ENCODE measurements around the gene P2RY14. TPM values are rescaled to one million over a fixed set of nuclear protein-coding genes. Genes with fewer than 3 reads are reported as not detected.
A peak's percentile ranks its signal among the peaks of the same experiment; 100 is the strongest.
"Not testable (repeated sequence)": the region's sequence is repeated elsewhere in the genome, so short reads cannot be mapped to it uniquely, and the experiment has no call there.

P2RY14 gene
- total RNA-seq, 1 experiment from 2014 or later = not detected

DNA sequence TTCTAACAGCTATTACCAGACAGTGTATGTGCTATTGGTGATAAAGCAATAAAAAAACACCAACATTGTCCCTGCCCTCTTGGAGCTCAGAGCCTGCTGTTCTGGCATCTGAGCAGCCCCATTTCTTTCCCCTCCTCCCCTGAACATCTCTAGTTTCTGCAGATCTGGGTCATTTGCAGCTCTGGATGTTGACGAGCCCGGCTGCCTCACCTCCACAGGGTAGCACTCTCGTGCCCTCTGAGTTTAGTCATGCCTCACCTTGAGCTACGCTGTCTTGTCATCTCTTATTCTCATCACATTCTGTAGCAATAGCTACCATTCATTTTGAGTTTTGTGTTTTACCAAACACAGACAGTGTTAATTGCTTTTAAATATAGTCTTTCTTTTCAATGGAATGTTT, 45.4 kb downstream of the P2RY14 start:
- Histone ChIP-seq H3K27me3 (no peaks in the 10 kb centered on the region), H3K4me3 (no peak overlapping the region), H3K36me3 (no peaks in the 10 kb centered on the region), H3K9me3 (no peaks in the 10 kb centered on the region)
- no peak for DNase-seq

DNA sequence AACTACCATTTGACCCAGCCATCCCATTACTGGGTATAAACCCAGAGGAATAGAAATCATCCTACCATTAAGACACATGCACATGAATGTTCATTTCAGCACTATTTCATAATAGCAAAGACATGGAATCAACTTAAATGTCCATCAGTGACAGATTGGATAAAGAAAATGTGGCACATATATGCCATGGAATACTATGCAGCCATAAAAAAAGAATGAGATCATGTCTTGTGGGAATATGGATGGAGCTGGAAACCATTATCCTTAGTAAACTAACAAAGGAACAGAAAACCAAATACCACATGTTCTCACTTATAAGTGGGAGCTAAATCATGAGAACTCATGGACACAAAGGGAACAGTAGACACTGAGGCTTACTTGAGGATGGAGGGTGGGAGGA, 45.9 kb downstream of the P2RY14 start:
- DNase-seq, H3K36me3 ChIP-seq, H3K27me3 ChIP-seq, H3K4me3 ChIP-seq, H3K9me3 ChIP-seq: not testable (repeated sequence)

DNA sequence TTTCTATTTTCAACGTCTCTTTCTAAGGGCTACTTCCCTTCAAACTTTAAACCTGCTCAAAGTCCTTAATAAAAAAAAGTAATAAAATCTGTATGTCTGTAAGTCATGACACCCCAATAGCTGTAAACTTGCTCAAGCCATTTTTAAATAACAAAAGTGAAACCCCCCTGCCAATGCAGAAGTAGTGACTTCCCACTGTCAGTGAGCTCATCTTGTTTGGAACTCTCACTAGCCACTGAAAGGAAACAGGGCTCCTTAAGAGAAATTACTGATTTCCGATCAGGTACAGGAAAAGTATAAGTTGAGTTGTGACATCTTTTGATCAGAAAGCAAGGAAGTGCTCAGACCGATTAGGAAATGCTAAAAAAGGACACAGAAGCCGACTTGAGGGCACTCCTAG, 47.7 kb downstream of the P2RY14 start:
- Histone ChIP-seq H3K4me3 (no peak overlapping the region), H3K36me3 (no peaks in the 10 kb centered on the region), H3K27me3 (no peaks in the 10 kb centered on the region), H3K9me3 (no peaks in the 10 kb centered on the region)
- no peak for DNase-seq

DNA sequence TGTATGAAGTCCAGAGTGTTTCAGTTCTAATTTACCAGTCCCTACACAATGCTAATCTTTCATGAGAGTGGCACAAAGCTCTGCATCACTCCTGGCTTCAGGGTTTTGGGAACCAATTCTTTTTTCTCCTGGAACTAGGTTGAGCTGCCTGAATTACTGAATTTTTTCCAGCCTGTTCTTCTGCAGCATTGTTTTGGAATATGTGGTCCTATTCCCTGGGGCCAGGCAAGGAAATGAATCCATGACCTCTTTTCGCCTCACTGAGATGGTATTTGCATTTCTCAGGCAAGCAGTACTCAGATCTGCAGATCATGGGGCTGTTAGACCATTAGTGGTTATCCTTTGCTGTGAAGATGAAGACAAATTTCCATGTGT, 49.7 kb downstream of the P2RY14 start:
- no peak overlapping the region for H3K4me3 ChIP-seq
- H3K9me3 ChIP-seq = no peaks in the 10 kb centered on the region
- H3K36me3 ChIP-seq = no peaks in the 10 kb centered on the region
- no peak for DNase-seq
- H3K27me3 ChIP-seq = no peaks in the 10 kb centered on the region

DNA sequence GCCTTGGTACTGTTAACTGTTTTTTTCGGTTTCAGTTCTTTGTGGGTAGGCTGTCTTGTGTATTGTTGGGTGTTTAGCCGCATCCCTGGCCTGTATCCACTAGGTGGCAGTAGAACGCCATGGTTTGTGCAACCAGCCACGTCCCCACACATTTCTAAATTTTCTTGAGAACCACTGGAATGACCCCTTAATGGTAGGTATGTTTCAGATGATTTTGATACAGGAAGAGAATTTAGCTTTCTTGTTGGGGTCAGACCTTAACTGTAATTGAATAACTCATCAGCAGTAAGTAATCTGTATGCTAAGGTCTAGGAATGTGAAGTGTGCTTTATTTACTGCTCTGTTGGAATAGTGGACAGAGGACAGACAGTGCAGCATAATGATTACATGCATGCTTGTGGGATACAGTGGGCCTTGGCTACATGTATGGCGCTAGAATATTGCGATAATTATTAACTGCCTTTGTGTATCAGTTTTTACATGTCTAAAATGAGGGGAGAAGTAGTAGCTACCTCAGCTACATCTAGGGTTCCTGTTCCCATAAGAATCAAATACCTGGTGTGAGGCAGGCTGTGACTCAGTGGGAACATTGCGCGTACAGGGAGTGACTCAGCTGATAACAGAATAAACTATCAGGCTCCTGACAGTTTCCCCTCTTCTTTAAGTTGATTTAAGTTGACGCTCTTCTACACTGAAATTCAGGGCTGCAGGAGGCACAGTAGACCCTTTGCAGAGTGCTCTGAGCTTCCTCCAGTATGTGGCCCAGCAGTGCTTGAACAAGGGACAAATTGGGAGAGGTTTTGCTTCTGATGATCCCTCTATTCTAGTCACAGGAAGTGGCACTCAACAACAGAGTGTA, 50.3 kb downstream of the P2RY14 start:
- Histone ChIP-seq H3K9me3 (no peaks in the 10 kb centered on the region), H3K36me3 (no peaks in the 10 kb centered on the region), H3K27me3 (no peaks in the 10 kb centered on the region), H3K4me3 (no peak overlapping the region)
- peak; percentile 58 for DNase-seq

DNA sequence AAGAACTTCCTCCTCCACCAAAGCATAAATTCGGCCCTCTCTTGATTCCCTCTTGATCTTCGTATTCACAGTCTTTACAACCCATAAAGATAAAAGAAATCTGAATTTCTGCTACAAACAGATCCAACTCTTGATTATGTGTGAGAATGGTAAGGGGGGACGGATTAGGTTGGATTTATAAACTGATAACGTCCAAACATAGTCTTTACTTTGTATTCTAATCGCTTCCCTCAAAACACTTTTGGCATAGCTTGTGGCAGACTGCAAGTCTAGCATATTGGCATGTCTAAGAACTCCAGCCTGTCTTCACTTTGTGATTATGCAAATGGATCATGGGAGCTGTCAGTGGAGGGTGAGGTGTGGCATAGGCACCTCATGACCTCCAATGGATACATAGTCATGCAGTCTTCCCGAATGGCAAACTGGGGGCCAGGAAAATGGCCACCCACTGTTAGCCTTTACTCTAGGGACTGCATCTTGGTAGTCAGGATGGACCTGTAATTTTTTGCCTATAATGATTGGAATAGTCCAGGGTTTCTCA, 51.0 kb downstream of the P2RY14 start:
- Histone ChIP-seq H3K36me3 (no peaks in the 10 kb centered on the region), H3K9me3 (no peaks in the 10 kb centered on the region), H3K4me3 (no peak overlapping the region), H3K27me3 (no peaks in the 10 kb centered on the region)
- DNase-seq = no peak

DNA sequence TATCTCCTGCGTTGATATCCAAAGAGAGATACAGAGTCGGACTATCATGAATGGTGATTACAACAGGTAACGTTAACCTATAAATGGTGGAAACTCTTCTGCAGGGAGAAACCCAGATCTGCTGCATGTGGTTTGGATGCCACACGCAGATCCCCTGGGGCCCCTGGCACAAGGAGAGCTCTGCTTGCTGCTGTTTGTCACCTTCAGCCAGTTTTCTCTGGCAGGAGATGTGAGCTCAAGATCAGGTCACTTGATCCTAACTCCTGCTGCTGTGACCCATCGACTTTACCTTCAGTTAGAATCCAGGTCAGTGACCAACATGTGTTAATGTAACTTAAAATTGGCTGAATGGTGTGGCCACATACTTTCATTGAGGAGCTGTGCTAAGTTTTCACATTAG, 51.5 kb downstream of the P2RY14 start:
- Histone ChIP-seq H3K9me3 (no peaks in the 10 kb centered on the region), H3K27me3 (no peaks in the 10 kb centered on the region), H3K4me3 (no peak overlapping the region), H3K36me3 (no peaks in the 10 kb centered on the region)
- DNase-seq = no peak

DNA sequence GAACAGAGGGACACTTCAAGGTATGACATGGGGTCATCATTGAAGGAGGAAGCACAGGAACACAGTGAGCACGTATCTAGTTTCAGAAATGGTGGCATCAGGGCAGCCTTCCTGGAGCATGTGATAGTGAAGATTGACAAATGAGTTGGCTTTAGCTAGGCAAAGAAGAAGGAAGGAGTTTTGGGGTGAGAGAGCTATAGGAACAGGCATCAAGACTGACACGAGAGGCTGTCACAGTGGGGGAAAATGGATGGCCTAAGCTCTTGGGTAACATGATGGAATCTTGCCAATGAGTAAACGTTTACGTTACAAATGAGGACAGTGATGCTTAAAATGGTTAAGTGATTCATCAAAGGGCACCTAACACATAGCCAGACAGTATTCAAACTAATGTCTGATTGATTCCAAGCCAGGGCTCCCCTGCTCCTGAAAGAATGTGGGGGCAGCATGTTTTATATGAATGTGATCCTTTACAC, 52.2 kb downstream of the P2RY14 start:
- no peak overlapping the region for H3K4me3 ChIP-seq
- no peaks in the 10 kb centered on the region for H3K36me3 ChIP-seq
- H3K9me3 ChIP-seq = no peaks in the 10 kb centered on the region
- peak; percentile 39 for DNase-seq
- H3K27me3 ChIP-seq = no peaks in the 10 kb centered on the region

DNA sequence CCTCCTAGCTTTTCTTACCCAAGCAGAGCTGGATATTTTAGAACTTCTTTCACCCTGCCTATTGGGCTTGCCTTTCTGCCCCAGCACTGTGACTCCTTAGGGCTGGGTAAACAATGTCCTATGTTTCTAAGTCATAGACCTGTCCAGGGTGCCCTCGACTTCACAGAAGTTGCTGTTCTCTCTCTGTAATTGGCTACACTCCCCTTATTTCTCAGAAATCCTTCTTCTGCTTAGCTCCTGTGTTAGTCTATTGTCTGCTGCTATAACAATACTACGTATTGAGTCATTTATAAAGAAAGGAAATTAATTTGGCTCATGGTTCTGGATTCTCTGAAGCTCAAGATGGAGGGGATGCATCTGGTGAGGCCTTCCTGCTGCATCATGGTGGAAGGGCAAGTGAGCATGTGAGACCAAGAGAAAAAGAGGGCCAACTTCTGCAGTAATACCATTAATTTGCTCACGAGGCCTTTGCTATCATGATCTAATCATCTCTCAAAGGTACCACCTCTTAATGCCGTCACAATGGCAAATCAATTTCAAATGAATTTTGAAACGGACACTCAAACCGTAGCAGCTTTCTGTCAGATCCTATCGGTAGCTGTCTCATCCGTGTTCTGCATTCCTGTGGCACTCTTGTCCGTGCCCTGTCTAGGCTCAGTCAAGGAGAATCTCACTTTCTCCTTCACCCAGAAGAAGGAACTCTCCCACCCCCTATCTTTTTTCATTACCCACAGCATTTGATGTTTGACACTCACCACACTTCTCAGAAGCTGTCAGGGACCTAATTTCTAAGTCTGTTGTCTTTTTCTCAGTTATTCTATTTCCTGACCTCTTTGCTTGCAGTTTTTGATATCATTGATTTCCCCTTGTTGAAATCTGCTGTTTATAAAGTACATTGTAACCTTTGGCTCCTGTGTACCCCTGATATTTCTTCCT, 53.0 kb downstream of the P2RY14 start:
- no peak overlapping the region for H3K4me3 ChIP-seq
- DNase-seq = no peak
- no peaks in the 10 kb centered on the region for H3K27me3 ChIP-seq
- no peaks in the 10 kb centered on the region for H3K36me3 ChIP-seq
- H3K9me3 ChIP-seq = no peaks in the 10 kb centered on the region

DNA sequence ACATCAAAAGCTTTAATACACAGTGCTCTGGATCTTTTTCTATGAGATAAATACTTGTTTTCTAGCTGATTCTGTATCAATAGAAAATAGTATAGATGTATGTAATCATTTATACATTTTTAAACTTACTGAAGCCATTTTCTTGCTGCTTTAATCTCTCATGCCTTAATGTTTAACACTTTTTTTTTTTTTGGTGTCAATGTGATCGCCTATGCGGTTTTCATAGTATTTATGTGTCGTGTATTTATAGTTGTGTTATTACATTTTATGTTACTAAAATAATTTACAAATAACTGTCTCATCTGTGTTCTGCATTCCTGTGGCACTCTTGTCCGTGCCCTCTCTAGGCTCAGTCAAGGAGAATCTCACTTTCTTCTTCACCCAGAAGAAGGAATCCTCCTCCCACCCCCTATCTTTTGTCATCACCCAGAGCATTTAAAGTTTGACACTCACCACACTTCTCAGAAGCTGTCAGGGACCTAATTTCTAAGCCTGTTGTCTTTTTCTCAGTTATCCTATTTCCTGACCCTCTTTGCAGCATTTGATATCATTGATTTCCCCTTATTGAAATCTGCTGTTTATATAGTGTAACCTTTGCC, 54.0 kb downstream of the P2RY14 start:
- Histone ChIP-seq H3K9me3 (no peaks in the 10 kb centered on the region), H3K4me3 (no peak overlapping the region), H3K27me3 (no peaks in the 10 kb centered on the region), H3K36me3 (no peaks in the 10 kb centered on the region)
- no peak for DNase-seq

DNA sequence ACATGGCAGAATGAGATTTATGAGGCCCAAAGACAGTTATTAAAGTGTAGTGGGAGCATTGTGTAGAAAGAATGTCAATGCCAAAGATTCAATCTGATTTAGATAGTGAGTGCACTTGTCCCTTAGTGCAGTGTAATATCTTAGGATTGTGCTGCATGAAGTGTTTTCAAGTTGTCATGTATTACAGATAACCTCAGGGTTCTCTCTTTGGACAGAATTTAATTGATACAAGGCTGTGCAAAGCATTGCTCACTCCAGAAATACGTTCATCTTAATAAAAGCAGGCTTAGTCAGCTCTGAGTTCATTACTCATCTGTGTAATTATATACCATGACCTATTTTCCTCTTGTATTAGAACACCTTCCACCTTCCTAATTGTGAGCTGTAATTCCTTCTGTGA, 59.3 kb downstream of the P2RY14 start:
- no peaks in the 10 kb centered on the region for H3K27me3 ChIP-seq
- no peaks in the 10 kb centered on the region for H3K9me3 ChIP-seq
- H3K4me3 ChIP-seq = no peak overlapping the region
- DNase-seq = no peak
- H3K36me3 ChIP-seq = no peaks in the 10 kb centered on the region

DNA sequence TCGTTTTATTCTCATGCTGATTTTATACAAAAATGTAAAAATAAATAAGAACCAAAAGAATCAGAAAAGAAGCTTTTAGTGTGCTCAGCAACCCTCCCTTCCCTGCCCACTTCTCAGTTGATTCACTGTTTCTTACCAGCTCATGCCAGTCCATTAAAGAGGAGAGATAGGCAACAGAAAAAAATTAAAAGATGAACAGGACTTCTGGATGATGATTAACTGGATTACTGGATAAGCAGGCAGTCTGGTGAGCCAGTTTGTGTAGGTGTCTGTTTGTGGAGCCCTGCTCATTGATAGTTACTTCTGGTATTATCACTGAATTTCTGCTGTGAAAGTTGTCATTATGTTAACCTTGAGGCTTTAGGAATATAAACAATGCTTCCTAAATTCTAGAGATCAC, 60.2 kb downstream of the P2RY14 start:
- Histone ChIP-seq H3K27me3 (no peaks in the 10 kb centered on the region), H3K9me3 (no peaks in the 10 kb centered on the region), H3K36me3 (no peaks in the 10 kb centered on the region), H3K4me3 (no peak overlapping the region)
- DNase-seq = no peak

DNA sequence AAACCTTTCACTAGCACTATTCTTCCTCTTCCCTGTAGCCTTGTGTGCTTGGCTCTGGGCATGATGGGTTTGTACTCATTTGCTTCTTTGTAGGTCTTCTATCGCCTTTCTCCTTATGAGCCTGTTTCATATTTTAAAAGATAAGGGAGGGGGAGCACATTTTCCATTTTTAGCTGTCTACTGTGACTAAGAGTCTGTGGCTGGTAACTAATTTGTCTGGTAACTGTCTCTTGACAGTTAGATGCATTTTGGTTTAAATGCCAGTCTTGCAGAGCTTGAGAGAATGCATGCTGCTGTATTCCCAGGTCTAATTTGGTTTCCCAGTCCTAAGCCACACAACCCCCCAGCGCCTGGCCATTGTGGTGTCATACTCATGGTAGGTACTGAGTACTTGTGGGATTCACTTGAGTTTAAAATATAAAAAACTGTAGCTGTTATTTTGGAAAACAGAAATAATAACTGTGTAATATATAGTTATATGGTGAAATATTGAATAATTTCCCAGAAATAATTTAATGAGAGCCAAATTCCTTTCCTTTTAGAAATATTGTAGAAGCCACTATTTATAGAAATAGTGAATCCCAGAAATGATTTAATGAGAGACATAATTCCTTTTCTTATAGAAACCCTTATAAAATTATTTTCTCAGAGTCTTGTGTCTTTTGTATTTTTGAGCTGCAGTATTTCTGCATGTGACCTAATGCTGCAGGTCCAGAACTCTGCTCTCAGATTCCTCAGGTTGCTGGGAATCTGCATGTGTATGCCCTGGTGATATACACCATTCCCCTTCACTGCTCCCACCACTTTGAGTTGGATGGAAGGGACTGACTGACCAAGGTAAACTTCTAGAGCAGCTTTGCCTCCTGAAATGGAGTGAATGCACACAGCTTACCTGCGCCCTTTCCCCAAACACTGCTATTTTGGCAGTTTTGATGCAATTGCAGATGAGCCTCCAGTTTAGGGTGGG, 61.4 kb downstream of the P2RY14 start:
- DNase-seq = no peak

DNA sequence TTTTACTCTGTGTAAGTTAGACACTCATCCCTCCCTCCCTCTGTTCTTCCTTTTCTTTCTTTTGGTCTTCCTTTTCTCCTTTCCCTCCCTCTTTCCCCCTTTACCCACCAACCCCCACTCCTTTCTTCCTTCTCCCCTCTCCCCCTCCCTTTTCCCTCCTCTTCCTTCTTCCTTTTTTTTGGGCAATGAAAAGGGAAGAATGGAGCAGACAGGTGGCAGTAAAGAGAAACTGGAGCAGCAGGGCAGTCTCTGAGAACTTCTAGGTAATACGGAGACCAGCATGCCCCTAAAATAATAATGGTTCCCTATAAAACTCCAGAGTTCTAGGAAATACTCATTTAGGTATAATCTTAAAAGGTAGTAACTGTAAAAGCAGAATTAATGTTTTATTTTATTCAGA, 63.9 kb downstream of the P2RY14 start:
- Histone ChIP-seq H3K27me3 (no peaks in the 10 kb centered on the region), H3K36me3 (no peaks in the 10 kb centered on the region), H3K4me3 (no peak overlapping the region), H3K9me3 (no peaks in the 10 kb centered on the region)
- DNase-seq = no peak

More for the DNA sequence above, 61.4 kb downstream of the P2RY14 start:
- no peak overlapping the region for H3K4me3 ChIP-seq
- H3K27me3 ChIP-seq = no peaks in the 10 kb centered on the region
- no peaks in the 10 kb centered on the region for H3K36me3 ChIP-seq
- H3K9me3 ChIP-seq = no peaks in the 10 kb centered on the region

DNA sequence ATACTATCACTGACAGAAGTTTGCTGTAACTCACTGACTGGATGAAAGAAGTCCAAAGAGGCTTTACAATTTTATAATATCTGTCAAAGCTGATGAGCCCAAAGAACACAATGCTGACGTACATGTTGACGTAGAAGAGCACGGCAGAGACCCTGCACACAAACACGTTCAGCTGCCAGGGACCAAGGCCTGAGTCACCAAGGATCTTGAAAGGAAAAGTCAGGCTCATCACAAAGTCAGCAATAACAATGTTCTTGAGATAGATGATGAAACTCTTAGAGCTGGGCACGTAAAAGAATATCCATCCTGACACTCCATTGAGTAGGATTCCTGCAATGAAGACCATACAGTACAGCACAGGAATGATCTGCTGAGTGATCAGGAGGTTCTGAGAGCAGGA, 64.5 kb downstream of the P2RY14 start:
- Histone ChIP-seq H3K4me3 (no peak overlapping the region), H3K36me3 (no peaks in the 10 kb centered on the region), H3K27me3 (no peaks in the 10 kb centered on the region), H3K9me3 (no peaks in the 10 kb centered on the region)
- no peak for DNase-seq

DNA sequence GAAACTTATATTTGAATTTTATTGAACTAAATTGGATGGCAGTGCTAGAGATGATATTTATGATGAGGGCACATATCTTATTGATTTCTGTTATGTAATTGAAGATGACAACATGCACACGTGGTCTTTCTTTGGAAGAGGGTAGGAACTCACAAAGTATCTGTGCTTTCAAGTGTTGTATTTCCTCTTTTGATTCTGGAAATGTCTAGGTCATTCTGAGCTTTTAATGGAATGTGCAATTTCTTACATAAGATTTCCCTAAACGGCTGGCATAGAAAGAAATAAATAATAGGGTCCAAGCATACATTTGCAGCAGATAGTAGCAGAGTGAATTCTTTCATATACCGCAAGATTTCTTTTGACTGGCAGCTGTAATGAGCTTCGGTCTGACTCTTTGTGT, 65.2 kb downstream of the P2RY14 start:
- Histone ChIP-seq H3K36me3 (no peaks in the 10 kb centered on the region), H3K4me3 (no peak overlapping the region), H3K9me3 (no peaks in the 10 kb centered on the region), H3K27me3 (no peaks in the 10 kb centered on the region)
- no peak for DNase-seq

All from MG63 (cell line).